DND-41 (cell line): Measurements from ENCODE around the gene VWA3B.

Experiments
- ATAC-seq: fragments of 200-7000 bp; cut with Tn5 transposase; 3 replicates; pipeline ENCODE4 v1.9.1; 2021; ENCODE audit warnings: low read depth; ENCODE audit not compliant: insufficient read depth
- DNase-seq: peaks from one replicate; pipeline ENCODE4 v3.0.0-alpha.2; 2020
- H2AFZ ChIP-seq: 2 replicates; pipeline ENCODE4 v1.6.0; 2012; ENCODE audit warnings: low read depth, low read length
- H3K27ac ChIP-seq: 2 replicates; pipeline ENCODE4 v1.5.1; 2012; ENCODE audit warnings: low read length, inconsistent platforms
- H3K27me3 ChIP-seq: fragments of 200-600 bp; sonication (generic); 2 replicates; pipeline ENCODE4 v1.6.0; 2012; ENCODE audit warnings: low read length, mild to moderate bottlenecking, inconsistent platforms; ENCODE audit not compliant: insufficient read depth, poor library complexity
- H3K36me3 ChIP-seq: 2 replicates; pipeline ENCODE4 v1.5.1; 2012; ENCODE audit warnings: low read length, inconsistent platforms; ENCODE audit not compliant: insufficient read depth
- H3K4me1 ChIP-seq: 2 replicates; pipeline ENCODE4 v1.5.1; 2012; ENCODE audit warnings: mild to moderate bottlenecking, low read length; ENCODE audit not compliant: insufficient read depth
- H3K4me2 ChIP-seq: 2 replicates; pipeline ENCODE4 v1.6.0; 2012; ENCODE audit warnings: mild to moderate bottlenecking, moderate library complexity, low read length, inconsistent platforms; ENCODE audit not compliant: insufficient read depth
- H3K4me3 ChIP-seq, 2 experiments: fragments of 200-600 bp in 1 of 2; shearing (Covaris generic) in 1 of 2; 2 replicates each; pipeline ENCODE4 v1.5.1; 2012 to 2016; ENCODE audit warnings: inconsistent platforms in 2 of 2, low read length in 2 of 2, mild to moderate bottlenecking in 2 of 2, low read depth in 1 of 2, moderate library complexity in 1 of 2
- H3K79me2 ChIP-seq: 2 replicates; pipeline ENCODE4 v1.6.0; 2012; ENCODE audit warnings: low read length, inconsistent platforms; ENCODE audit not compliant: insufficient read depth
- H3K9ac ChIP-seq: 2 replicates; pipeline ENCODE4 v1.6.0; 2012; ENCODE audit warnings: low read depth, mild to moderate bottlenecking, inconsistent platforms, low read length, moderate library complexity
- H3K9me3 ChIP-seq: 2 replicates; pipeline ENCODE4 v1.5.1; 2012; ENCODE audit warnings: low read length, moderate library complexity, mild to moderate bottlenecking, inconsistent platforms; ENCODE audit not compliant: insufficient read depth, severe bottlenecking
- H4K20me1 ChIP-seq: 2 replicates; pipeline ENCODE4 v1.6.0; 2012; ENCODE audit warnings: low read length; ENCODE audit not compliant: insufficient read depth
- CTCF ChIP-seq: IDR thresholded peaks from 2 replicates; pipeline ENCODE4 v1.5.1; 2012; ENCODE audit warnings: borderline replicate concordance, low read length, moderate library complexity, mild to moderate bottlenecking; ENCODE audit not compliant: poor library complexity, severe bottlenecking; ENCODE audit errors: extremely low read depth
- EZH2 ChIP-seq: IDR thresholded peaks from 3 replicates; pipeline ENCODE4 v1.6.1; 2012; ENCODE audit warnings: borderline replicate concordance, low read depth, mild to moderate bottlenecking, moderate library complexity, low read length, inconsistent platforms; ENCODE audit not compliant: severe bottlenecking

VWA3B gene

GRCh38 chr2:98240786-98241398 is 153.9 kb downstream of the VWA3B start:
- H2AFZ ChIP-seq = no peak overlapping the region

GRCh38 chr2:98241592-98241991 is 154.6 kb downstream of the VWA3B start:
- DNase-seq (no peak), ATAC-seq (no peak)
- no peak for TF ChIP-seq CTCF
- no peak overlapping the region for H3K9ac ChIP-seq
- no peak overlapping the region for H2AFZ ChIP-seq
- no peaks in the 10 kb centered on the region for H3K36me3 ChIP-seq
- no peaks in the 10 kb centered on the region for H4K20me1 ChIP-seq
- H3K4me3 ChIP-seq = no peak overlapping the region
- H3K4me2 ChIP-seq = no peak overlapping the region
- peaks cover 3% of the 10 kb centered on the region for H3K27me3 ChIP-seq
- no peaks in the 10 kb centered on the region for H3K9me3 ChIP-seq
- no peak overlapping the region for H3K27ac ChIP-seq
- H3K4me1 ChIP-seq = no peaks in the 10 kb centered on the region
- no peaks in the 10 kb centered on the region for H3K79me2 ChIP-seq

More at GRCh38 chr2:98240786-98241398, 153.9 kb downstream of the VWA3B start:
- DNase-seq = no peak
- no peaks in the 10 kb centered on the region for H4K20me1 ChIP-seq
- ATAC-seq = no peak
- H3K79me2 ChIP-seq = no peaks in the 10 kb centered on the region
- H3K27me3 ChIP-seq = peaks cover 3% of the 10 kb centered on the region
- no peaks in the 10 kb centered on the region for H3K9me3 ChIP-seq
- no peak for TF ChIP-seq EZH2
- TF ChIP-seq CTCF = no peak
- H3K4me1 ChIP-seq = no peaks in the 10 kb centered on the region
- no peak overlapping the region for H3K4me3 ChIP-seq
- no peak overlapping the region for H3K27ac ChIP-seq
- no peaks in the 10 kb centered on the region for H3K36me3 ChIP-seq
- no peak overlapping the region for H3K9ac ChIP-seq
- no peak overlapping the region for H3K4me2 ChIP-seq

DNA sequence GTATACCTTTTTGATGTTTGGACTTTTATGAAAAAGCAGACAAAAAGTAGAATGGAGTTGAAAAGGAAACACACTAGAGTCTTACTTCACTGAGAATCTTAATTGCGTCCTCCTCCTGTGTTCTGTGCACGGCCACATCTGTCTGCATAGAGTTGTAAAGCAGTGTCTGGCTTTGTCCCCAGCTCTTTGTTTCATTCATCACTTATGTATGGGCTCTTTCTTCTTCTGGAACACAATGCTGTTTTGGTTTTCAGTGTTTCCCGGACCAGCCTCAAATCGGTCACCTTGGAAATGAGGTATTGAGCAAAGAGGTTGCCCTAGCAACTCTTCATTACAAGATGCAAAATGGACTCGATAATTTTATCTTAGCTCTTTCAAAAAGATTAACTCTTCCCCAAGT is 155.0 kb downstream of the VWA3B start:
- no peak overlapping the region for H3K4me3 ChIP-seq
- no peak overlapping the region for H2AFZ ChIP-seq
- DNase-seq (no peak), ATAC-seq (no peak)
- H4K20me1 ChIP-seq = no peaks in the 10 kb centered on the region
- peaks cover 3% of the 10 kb centered on the region for H3K27me3 ChIP-seq
- no peak overlapping the region for H3K27ac ChIP-seq
- no peak overlapping the region for H3K9ac ChIP-seq
- no peak overlapping the region for H3K4me2 ChIP-seq
- TF ChIP-seq EZH2 (no peak), CTCF (no peak)
- no peaks in the 10 kb centered on the region for H3K36me3 ChIP-seq
- no peaks in the 10 kb centered on the region for H3K79me2 ChIP-seq
- H3K4me1 ChIP-seq = no peaks in the 10 kb centered on the region
- H3K9me3 ChIP-seq = no peaks in the 10 kb centered on the region

- TF ChIP-seq CTCF = no peak
- TF ChIP-seq EZH2 = no peak
- Histone ChIP-seq H3K79me2 (no peaks in the 10 kb centered on the region), H3K27me3 (peaks cover 3% of the 10 kb centered on the region), H3K9ac (no peak overlapping the region), H3K36me3 (no peaks in the 10 kb centered on the region), H3K4me3 (no peak overlapping the region), H3K4me2 (no peak overlapping the region), H2AFZ (no peak overlapping the region), H4K20me1 (no peaks in the 10 kb centered on the region), H3K4me1 (no peaks in the 10 kb centered on the region), H3K9me3 (peaks cover 11% of the 10 kb centered on the region), H3K27ac (no peak overlapping the region)
- ATAC-seq (no peak), DNase-seq (no peak)
Observed at GRCh38 chr2:98245491-98245890, 158.5 kb downstream of the VWA3B start.
